DND-41 (cell line): ENCODE measurements around the gene ERCC1.

ENCODE experiments used
- CTCF ChIP-seq: IDR thresholded peaks from 2 replicates; pipeline ENCODE4 v1.5.1; 2012; ENCODE audit warnings: borderline replicate concordance, low read length, moderate library complexity, mild to moderate bottlenecking; ENCODE audit not compliant: poor library complexity, severe bottlenecking; ENCODE audit errors: extremely low read depth
- EZH2 ChIP-seq: IDR thresholded peaks from 3 replicates; pipeline ENCODE4 v1.6.1; 2012; ENCODE audit warnings: borderline replicate concordance, low read depth, mild to moderate bottlenecking, moderate library complexity, low read length, inconsistent platforms; ENCODE audit not compliant: severe bottlenecking

- no peak for TF ChIP-seq CTCF
- TF ChIP-seq EZH2 = no peak
Measured at GRCh38 chr19:45423589-45424190, at the start of gene ERCC1.
